GM18519 (cell line): ENCODE measurements around the gene CDK6.
"Not testable (repeated sequence)": the region's sequence is repeated elsewhere in the genome, so short reads cannot be mapped to it uniquely, and the experiment has no call there.

Experiments
- ATAC-seq: cut with Tn5 transposase; IDR thresholded peaks from one replicate; pipeline ENCODE4 v1.9.1; 2021; ENCODE audit warnings: mild to moderate bottlenecking, moderate library complexity; ENCODE audit not compliant: unreplicated experiment, low FRiP score

CDK6 gene

DNA sequence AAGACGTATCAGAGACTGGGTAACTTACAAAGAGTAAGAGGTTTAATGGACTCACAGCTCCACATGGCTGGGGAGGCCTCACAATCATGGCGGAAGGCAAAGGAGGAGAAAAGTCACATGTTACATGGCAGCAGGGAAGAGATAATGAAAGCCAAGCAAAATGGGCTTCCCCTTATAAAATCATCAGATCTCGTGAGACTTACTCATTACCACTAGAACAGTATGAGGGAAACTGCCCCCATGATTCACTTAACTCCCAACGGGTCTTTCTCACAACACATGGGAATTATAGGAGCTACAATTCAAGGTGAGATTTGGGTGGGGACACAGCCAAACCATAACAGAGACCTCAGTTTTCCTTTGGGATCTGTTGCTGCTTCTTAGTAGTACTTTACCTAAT, 92.2 kb downstream of the CDK6 start:
- ATAC-seq, result not testable (repeated sequence)

GRCh38 chr7:92742186-92742585, 94.2 kb downstream of the CDK6 start:
- no peak for ATAC-seq

- ATAC-seq, result no peak
Observed at GRCh38 chr7:92740700-92741126, 95.7 kb downstream of the CDK6 start.

DNA sequence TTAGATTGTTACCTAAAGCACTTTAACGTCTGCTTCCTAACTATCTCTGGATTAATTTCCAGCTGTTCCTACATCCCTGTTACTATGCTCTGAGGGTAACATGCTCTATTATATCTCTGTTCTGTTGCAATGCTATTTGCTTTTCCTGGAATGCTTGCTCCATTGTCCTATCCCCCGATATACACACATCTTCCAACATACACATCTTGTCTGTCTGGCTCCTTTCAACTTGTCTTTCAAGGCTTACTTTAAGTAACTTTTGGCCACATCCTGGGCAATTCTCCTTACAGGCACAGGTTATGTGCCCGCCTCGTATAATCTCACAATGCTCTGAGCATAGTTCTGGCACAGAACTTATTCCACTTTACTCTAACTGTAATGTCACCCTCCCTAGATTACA, 96.2 kb downstream of the CDK6 start:
- ATAC-seq, result no peak

- no peak for ATAC-seq
Observed at GRCh38 chr7:92739091-92739490, 97.3 kb downstream of the CDK6 start.

GRCh38 chr7:92737706-92738105, 98.7 kb downstream of the CDK6 start:
- peak; percentile 95 for ATAC-seq

DNA sequence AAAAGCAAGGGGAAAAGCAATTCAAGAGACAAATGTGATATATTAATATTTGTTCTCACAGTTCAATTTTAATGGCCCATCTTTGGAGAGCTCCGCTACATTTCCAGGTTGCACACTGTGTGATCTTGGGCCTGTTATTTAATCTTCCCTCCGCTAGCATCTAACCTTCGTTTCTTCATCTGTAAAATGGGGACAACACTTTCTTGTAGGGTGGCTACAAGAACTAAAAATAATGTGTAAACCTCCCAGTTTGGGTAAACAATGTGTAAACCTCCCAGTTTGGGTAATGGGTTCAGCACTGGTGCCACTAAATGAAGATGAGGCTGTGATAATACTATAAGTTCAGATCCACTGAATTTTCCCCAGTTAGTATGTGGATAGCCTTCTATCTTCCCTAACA, 99.5 kb downstream of the CDK6 start:
- ATAC-seq, result no peak

DNA sequence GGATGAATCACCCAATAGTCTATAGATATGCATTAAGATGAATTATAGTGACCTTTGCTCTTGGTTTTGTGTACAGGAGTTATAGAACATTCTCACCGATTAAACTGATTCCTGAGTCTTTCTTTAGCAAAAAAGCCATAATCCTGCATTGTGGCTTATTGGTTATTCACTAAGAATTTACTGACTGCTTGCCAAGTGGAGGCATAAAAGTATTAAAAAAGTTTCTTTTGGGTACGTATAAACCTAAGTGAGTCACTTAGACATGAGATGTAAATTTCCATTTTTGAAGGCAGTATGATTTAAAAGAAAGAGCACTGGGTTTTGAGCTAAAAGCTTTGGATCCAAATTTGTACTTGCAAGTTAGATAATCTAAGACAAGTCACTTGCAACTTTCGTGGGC, 100.7 kb downstream of the CDK6 start:
- ATAC-seq, result no peak

DNA sequence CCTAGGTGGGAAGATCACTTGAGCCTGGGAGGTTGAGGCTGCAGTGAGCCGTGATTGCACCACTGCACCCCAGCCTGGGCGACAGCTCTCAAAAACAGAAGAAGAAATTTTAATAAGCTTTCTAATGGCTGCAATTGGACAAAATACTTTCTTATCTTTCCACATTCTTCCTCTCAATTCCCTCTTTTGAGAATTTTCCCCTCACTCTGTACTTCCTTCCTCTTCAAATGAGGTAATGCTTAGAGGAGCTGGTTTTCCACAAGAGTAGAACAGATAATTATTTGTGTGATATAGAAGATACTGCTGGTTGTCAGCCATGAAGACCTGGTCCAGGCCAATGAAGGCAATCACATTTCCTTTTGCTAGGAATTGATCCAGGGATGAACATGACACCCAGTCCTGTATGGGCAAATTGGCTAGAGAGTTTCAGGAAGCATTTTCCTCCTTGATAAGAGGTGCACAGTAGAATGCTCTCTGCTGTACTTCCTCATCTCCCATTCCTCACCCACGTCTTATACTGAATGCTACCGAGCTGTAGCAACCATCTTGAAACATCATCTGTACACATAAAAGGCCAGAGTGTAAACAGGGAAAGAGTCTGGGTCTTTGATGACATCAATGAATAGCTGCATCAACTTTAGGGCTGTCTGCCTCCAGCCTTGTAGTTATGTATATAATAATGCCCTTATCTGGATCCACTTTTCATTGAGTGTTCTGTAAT, 103.9 kb downstream of the CDK6 start:
- no peak for ATAC-seq

DNA sequence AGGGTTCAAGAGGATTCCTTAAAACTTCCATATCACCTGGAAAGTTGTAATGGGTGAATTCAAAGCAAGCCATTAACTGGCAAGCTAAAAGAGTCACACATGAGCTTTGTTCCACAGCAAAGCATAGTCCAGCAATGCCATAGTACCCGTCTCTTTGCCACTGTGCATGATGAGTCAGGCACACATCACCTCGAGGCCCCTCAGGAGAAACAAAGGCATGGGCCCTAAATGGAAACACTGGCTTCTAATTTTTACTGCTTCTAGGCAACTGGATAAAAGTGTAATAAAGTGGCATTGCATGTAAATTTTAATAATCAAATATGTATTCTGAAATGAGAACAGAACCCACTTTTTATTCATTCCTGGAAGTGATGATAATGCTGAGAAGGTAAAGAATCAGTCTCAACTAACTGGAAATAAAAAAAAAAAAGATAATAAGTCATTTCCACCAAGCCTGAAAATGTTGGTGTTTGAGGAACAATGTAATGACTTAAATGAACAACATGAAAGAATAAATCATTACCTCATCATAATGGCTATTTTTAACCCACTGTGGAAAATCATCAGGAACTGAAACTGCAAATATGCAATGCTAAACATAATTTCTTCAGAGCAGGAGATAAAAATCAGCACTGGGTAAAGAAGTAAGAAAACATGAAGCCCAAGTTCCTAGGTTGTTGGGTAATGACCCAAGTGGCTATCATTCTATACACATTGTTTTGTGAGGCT, 104.9 kb downstream of the CDK6 start:
- no peak for ATAC-seq

- no peak for ATAC-seq
Observed at GRCh38 chr7:92730808-92731207, 105.6 kb downstream of the CDK6 start.

GRCh38 chr7:92729751-92730150, 106.6 kb downstream of the CDK6 start:
- no peak for ATAC-seq

GRCh38 chr7:92729172-92729571, 107.2 kb downstream of the CDK6 start:
- no peak for ATAC-seq

- no peak for ATAC-seq
Observed at GRCh38 chr7:92727755-92728154, 108.6 kb downstream of the CDK6 start.

DNA sequence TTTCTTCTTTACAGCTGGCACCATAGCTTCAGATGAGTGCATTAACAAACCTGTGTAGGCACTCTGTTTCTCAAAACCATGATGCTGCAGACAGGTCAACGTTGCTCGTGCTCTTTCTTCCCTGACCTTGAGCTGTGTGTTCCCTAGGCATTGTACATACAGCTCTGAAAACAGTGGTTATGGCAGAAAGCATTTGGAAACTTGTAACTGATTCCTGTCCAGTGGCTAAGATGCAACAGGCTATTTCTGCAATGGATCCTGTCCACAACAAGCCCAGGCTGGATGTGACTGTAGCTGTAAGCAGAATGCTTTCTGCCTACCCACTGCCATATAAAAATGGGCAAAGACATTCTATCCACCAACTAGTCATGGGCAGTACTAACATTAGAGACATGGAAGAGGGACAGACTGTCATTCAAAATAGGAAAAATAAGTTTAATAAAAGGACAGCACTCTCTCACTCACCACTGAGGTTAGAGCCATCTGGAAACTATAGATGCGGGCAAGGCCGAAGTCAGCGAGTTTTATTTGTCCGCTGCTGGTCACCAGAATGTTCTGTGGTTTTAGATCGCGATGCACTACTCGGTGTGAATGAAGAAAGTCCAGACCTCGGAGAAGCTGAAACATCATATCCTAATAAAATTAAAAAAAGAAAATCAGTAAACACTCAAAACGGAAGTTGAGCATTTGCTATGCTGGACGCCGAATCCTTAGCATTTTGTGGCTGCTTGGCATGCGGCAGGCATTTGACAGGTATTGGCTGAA, 111.0 kb downstream of the CDK6 start:
- ATAC-seq, result no peak

GRCh38 chr7:92723943-92724342, 112.4 kb downstream of the CDK6 start:
- no peak for ATAC-seq

DNA sequence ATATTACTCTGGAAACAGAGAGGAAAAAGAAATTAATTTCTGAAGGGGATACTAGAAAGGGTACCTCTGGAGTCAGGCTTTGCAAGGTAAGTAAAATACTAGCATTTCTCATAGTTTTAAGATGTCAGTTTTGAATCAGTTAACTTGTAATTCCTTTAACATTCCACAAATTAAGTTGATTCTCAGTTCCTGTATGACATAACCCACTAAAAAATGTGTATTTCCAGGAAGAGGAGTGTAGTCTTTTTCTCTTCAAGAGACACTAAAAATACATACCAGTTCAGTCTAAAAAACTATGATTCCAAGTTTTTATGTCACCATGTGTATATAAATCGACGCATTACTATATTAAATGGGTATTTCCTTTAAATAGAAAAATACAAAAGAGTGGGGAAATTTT, 113.2 kb downstream of the CDK6 start:
- no peak for ATAC-seq

DNA sequence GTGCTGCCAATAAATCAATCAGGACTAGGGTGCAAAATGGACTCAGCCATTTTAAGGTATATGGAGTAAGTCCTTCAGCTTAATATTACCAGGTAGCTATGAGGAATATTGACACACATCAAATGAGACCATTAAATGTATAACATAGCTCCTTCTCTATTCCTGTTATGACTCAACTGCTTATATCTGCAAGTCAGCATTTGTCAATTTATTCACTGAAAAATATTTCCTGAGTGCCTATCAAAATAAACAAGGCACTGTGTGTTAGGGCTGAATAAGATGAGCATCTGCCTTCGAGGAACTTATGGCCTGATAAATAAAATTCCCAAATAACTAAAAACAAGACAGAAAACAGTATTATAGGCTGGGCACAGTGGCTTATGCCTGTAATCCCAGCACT, 113.8 kb downstream of the CDK6 start:
- ATAC-seq, result no peak

DNA sequence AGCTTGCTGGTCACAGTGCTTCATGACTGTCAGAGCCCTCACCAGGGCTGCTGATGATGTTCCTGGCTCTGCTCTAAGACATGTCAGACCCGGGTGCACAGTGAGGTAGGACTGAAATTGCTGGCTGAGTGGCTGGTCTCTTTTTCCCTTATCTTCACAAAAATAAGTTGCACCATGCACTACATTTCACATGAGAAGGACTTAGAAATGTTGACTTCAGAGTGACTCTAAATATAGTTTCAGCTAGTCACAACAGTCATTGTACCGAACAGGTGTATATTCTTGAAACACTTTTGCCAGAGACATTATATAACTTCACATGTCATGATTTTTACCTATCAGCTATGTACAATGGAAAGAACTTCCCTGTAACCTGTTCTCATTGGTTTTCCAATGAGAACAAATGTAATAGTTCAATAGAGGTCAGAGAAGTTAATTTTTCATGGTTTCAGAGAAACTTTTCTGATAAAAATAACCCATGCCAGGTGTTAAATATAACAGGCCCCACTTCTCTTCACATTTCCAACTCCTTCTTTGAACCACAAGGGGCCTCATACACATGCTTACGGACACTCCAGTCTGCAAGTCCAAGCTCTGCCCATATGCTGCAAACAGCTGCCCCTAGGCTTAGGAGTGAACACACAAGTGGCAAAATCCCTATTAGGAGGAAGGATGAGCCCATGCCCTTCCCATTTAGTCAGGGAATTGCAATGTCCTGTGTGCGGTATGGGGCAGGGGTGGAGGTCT, 115.6 kb downstream of the CDK6 start:
- peak; percentile 50 for ATAC-seq

GRCh38 chr7:92717993-92718716, 118.2 kb downstream of the CDK6 start:
- no peak for ATAC-seq
